ENCODE results near the gene TNFRSF13B.

The TNFRSF13B gene

GRCh38 chr17:16935786-16936185 lies 36.1 kb downstream of the TNFRSF13B start:
- no peak for DNase-seq

GRCh38 chr17:16935241-16935663 lies 36.7 kb downstream of the TNFRSF13B start:
- no peak for DNase-seq

GRCh38 chr17:16934836-16935235 lies 37.1 kb downstream of the TNFRSF13B start:
- DNase-seq, result no peak

GRCh38 chr17:16934133-16934795 lies 37.7 kb downstream of the TNFRSF13B start:
- no peak for DNase-seq

- DNase-seq, result no peak
Observed at GRCh38 chr17:16933317-16934132, 38.4 kb downstream of the TNFRSF13B start.

- no peak for DNase-seq
Observed at GRCh38 chr17:16932611-16933010, 39.3 kb downstream of the TNFRSF13B start.

- no peak for DNase-seq
Observed at GRCh38 chr17:16932156-16932555, 39.8 kb downstream of the TNFRSF13B start.

- no peak for DNase-seq
Observed at GRCh38 chr17:16931318-16932060, 40.4 kb downstream of the TNFRSF13B start.

GRCh38 chr17:16930571-16931317 lies 41.2 kb downstream of the TNFRSF13B start:
- DNase-seq, result no peak

- DNase-seq, result no peak
Observed at GRCh38 chr17:16929757-16930520, 42.0 kb downstream of the TNFRSF13B start.

- DNase-seq, result no peak
Observed at GRCh38 chr17:16929035-16929680, 42.8 kb downstream of the TNFRSF13B start.

GRCh38 chr17:16928406-16929034 lies 43.4 kb downstream of the TNFRSF13B start:
- no peak for DNase-seq

- DNase-seq, result no peak
Observed at GRCh38 chr17:16927641-16928321, 44.1 kb downstream of the TNFRSF13B start.

GRCh38 chr17:16926571-16927451 lies 45.1 kb downstream of the TNFRSF13B start:
- no peak for DNase-seq

- no peak for DNase-seq
Observed at GRCh38 chr17:16926061-16926511, 45.8 kb downstream of the TNFRSF13B start.

- no peak for DNase-seq
Observed at GRCh38 chr17:16925461-16926060, 46.4 kb downstream of the TNFRSF13B start.

GRCh38 chr17:16924696-16925440 lies 47.0 kb downstream of the TNFRSF13B start:
- no peak for DNase-seq

Data from NCI-H526 treated with DMSO at 0.1 percent for 48 hours (cell line).